Upper lobe of left lung (tissue), 4 donors: Measurements from ENCODE around the gene TMEM198.

Experiments used
- CTCF ChIP-seq, 6 experiments: fragments of 450-650 bp in 4 of 6; fragments of 200-600 bp in 2 of 6; sonication (generic) in 2 of 6; IDR thresholded peaks; one replicate each; pipeline ENCODE4 v1.5.1; 2016 to 2019; ENCODE audit warnings: antibody characterized with exemption in 6 of 6
- EP300 ChIP-seq, 4 donors: sonication (generic); formaldehyde crosslinking; IDR thresholded peaks; one replicate each; pipeline ENCODE4 v1.5.1; 2017; ENCODE audit warnings: antibody characterized with exemption in 4 of 4, control low read depth in 2 of 4
- POLR2A ChIP-seq, 4 donors: fragments of 450-650 bp; IDR thresholded peaks; one replicate each; pipeline ENCODE4 v1.5.1; 2016 to 2017; ENCODE audit warnings: antibody characterized with exemption in 4 of 4, mild to moderate bottlenecking in 2 of 4
- POLR2AphosphoS5 ChIP-seq, 2 donors: sonication (generic); formaldehyde crosslinking; IDR thresholded peaks; one replicate each; pipeline ENCODE4 v1.5.1; 2017; ENCODE audit warnings: antibody characterized with exemption in 2 of 2

GRCh38 chr2:219591091-219591490, 47.3 kb downstream of the TMEM198 start:
- TF ChIP-seq CTCF (IDR thresholded peaks at IDR 0.05) (no peak), POLR2AphosphoS5 (IDR thresholded peaks at IDR 0.05) (no peak), POLR2A (IDR thresholded peaks at IDR 0.05) (no peak), EP300 (IDR thresholded peaks at IDR 0.05) (no peak)
